Ishikawa (cell line): ENCODE data around the gene HDAC9.

Source experiments
- CREB1 ChIP-seq: IDR thresholded peaks from 2 replicates; pipeline ENCODE4 v1.6.1; 2012; ENCODE audit warnings: low read depth
- FOXM1 ChIP-seq: IDR thresholded peaks from 2 replicates; pipeline ENCODE4 v1.6.1; 2012; ENCODE audit warnings: low read depth, borderline replicate concordance
- NFIC ChIP-seq: IDR thresholded peaks from 2 replicates; pipeline ENCODE4 v1.6.1; 2012
- TAF1 ChIP-seq: IDR thresholded peaks from 2 replicates; pipeline ENCODE4 v1.6.1; 2012; ENCODE audit warnings: low read depth, mild to moderate bottlenecking

GRCh38 chr7:18905316-18905943 lies 409.9 kb downstream of the HDAC9 start:
- TF ChIP-seq TAF1 (no peak), FOXM1 (no peak), NFIC (no peak), CREB1 (no peak)
